Activated T-cell treated with anti-CD3 and anti-CD28 coated beads, Interleukin-2, amount 50 U/mL, for 72 hours (primary cell): ENCODE measurements around the gene AKAP13. TPM values are rescaled to one million over a fixed set of nuclear protein-coding genes. Genes with fewer than 3 reads are reported as not detected.
"Not testable (repeated sequence)": the region's sequence is repeated elsewhere in the genome, so short reads cannot be mapped to it uniquely, and the experiment has no call there.

Experiments used
- ATAC-seq, 2 donors: fragments of 150-1000 bp; cut with Tn5 transposase; replicated peaks in 1 of 2; 2 replicates each; pipeline ENCODE4 v1.10.0; 2021; ENCODE audit warnings: moderate library complexity in 2 of 2, mild to moderate bottlenecking in 1 of 2
- DNase-seq, 2 donors: peaks; one replicate each; pipeline ENCODE4 v3.0.0; 2021 to 2022; ENCODE audit warnings: mixed read lengths in 1 of 2
- H3K27ac Mint-ChIP-seq: one replicate; pipeline ENCODE4 v1.8.0; 2022; ENCODE audit warnings: mild to moderate bottlenecking, moderate library complexity, mixed read lengths
- H3K27me3 Mint-ChIP-seq: one replicate; pipeline ENCODE4 v1.8.0; 2022; ENCODE audit warnings: low read depth, mixed read lengths
- H3K36me3 Mint-ChIP-seq, 2 donors: one replicate each; pipeline ENCODE4 v1.8.0; 2022; ENCODE audit warnings: mixed read lengths in 2 of 2, mild to moderate bottlenecking in 1 of 2; ENCODE audit not compliant: insufficient read depth in 2 of 2
- H3K4me1 Mint-ChIP-seq: one replicate; pipeline ENCODE4 v1.8.0; 2022; ENCODE audit warnings: low read depth, mixed read lengths
- H3K4me3 Mint-ChIP-seq, 2 donors: one replicate each; pipeline ENCODE4 v1.8.0; 2022; ENCODE audit warnings: mild to moderate bottlenecking in 2 of 2, mixed read lengths in 2 of 2, moderate library complexity in 2 of 2
- H3K9me3 Mint-ChIP-seq, 2 donors: one replicate each; pipeline ENCODE4 v1.8.0; 2022; ENCODE audit warnings: mixed read lengths in 2 of 2
- total RNA-seq, 2 donors: library from RNA; stranded (reverse); gene quantifications; one replicate each; pipeline ENCODE4 v1.2.3, GENCODE V29; 2022

Gene AKAP13
- 100 to 1,000 TPM; 134 to 185 TPM for total RNA-seq

GRCh38 chr15:85380217-85380811 is at the start of gene AKAP13:
TSS of gene AKAP13 (plus strand) at chr15:85380603. CDS start at chr15:85485721, 105,118 bp downstream.
- Mint-ChIP-seq H3K9me3 (no peaks in the 10 kb centered on the region), H3K27me3 (peaks cover 6% of the 10 kb centered on the region), H3K36me3 (peaks cover 0 to 3% of the 10 kb centered on the region in 2 donors), H3K4me1 (peaks cover 59% of the 10 kb centered on the region), H3K27ac (peak within 1 kb of the TSS; percentile 90), H3K4me3 (peak within 1 kb of the TSS; percentile 96 to 98)
- ATAC-seq (peak; percentile 87), DNase-seq (peak; percentile 92 to 98)

GRCh38 chr15:85330901-85331588 is 49.4 kb upstream of the AKAP13 start:
- peak; percentile 80 to 84 for DNase-seq
- peaks cover 58% of the 10 kb centered on the region for H3K4me1 Mint-ChIP-seq
- peaks cover 0 to 3% of the 10 kb centered on the region in 2 donors for H3K9me3 Mint-ChIP-seq
- H3K36me3 Mint-ChIP-seq: peaks cover 0 to 4% of the 10 kb centered on the region in 2 donors
- H3K27me3 Mint-ChIP-seq: no peaks in the 10 kb centered on the region
- peak overlapping the region; percentile 84 for H3K27ac Mint-ChIP-seq
- peak; percentile 89 to 92 for ATAC-seq
- peak overlapping the region; percentile 93 to 95 for H3K4me3 Mint-ChIP-seq

GRCh38 chr15:85331655-85332285 is 48.6 kb upstream of the AKAP13 start:
- Mint-ChIP-seq H3K27ac (peak overlapping the region; percentile 84), H3K4me3 (peak overlapping the region; percentile 93 to 95), H3K4me1 (peaks cover 58% of the 10 kb centered on the region), H3K36me3 (peaks cover 0 to 4% of the 10 kb centered on the region in 2 donors), H3K9me3 (peaks cover 0 to 3% of the 10 kb centered on the region in 2 donors), H3K27me3 (no peaks in the 10 kb centered on the region)
- DNase-seq: no peak
- ATAC-seq: no peak

GRCh38 chr15:85333132-85333831 is 47.1 kb upstream of the AKAP13 start:
- H3K4me1 Mint-ChIP-seq: peaks cover 51% of the 10 kb centered on the region
- no peak for ATAC-seq
- H3K27me3 Mint-ChIP-seq: no peaks in the 10 kb centered on the region
- no peak for DNase-seq
- H3K27ac Mint-ChIP-seq: peak overlapping the region; percentile 12
- no peak overlapping the region for H3K4me3 Mint-ChIP-seq
- H3K9me3 Mint-ChIP-seq: peaks cover 0 to 3% of the 10 kb centered on the region in 2 donors
- H3K36me3 Mint-ChIP-seq: peaks cover 0 to 4% of the 10 kb centered on the region in 2 donors

- DNase-seq: no peak
- H3K9me3 Mint-ChIP-seq: peaks cover 0 to 3% of the 10 kb centered on the region in 2 donors
- H3K4me3 Mint-ChIP-seq: no peak overlapping the region
- peaks cover 43% of the 10 kb centered on the region for H3K4me1 Mint-ChIP-seq
- peaks cover 0 to 4% of the 10 kb centered on the region in 2 donors for H3K36me3 Mint-ChIP-seq
- no peaks in the 10 kb centered on the region for H3K27me3 Mint-ChIP-seq
- no peak for ATAC-seq
- no peak overlapping the region for H3K27ac Mint-ChIP-seq
Measured at GRCh38 chr15:85334241-85334640, 46.2 kb upstream of the AKAP13 start.

GRCh38 chr15:85335193-85335942 is 45.0 kb upstream of the AKAP13 start:
- Mint-ChIP-seq H3K27me3 (no peaks in the 10 kb centered on the region), H3K4me1 (peaks cover 31% of the 10 kb centered on the region), H3K36me3 (peaks cover 0 to 4% of the 10 kb centered on the region in 2 donors), H3K4me3 (no peak overlapping the region), H3K27ac (no peak overlapping the region), H3K9me3 (peaks cover 0 to 3% of the 10 kb centered on the region in 2 donors)
- no peak for DNase-seq
- no peak for ATAC-seq

GRCh38 chr15:85336880-85337279 is 43.5 kb upstream of the AKAP13 start:
- Mint-ChIP-seq H3K27me3 (no peaks in the 10 kb centered on the region), H3K4me3 (no peak overlapping the region), H3K27ac (no peak overlapping the region), H3K4me1 (peaks cover 16% of the 10 kb centered on the region), H3K9me3 (no peaks in the 10 kb centered on the region), H3K36me3 (no peaks in the 10 kb centered on the region)
- ATAC-seq (no peak), DNase-seq (no peak)

GRCh38 chr15:85337425-85338074 is 42.9 kb upstream of the AKAP13 start:
- no peaks in the 10 kb centered on the region for H3K27me3 Mint-ChIP-seq
- peaks cover 12% of the 10 kb centered on the region for H3K4me1 Mint-ChIP-seq
- no peak overlapping the region for H3K27ac Mint-ChIP-seq
- no peak for ATAC-seq
- no peaks in the 10 kb centered on the region for H3K9me3 Mint-ChIP-seq
- H3K4me3 Mint-ChIP-seq: no peak overlapping the region
- H3K36me3 Mint-ChIP-seq: no peaks in the 10 kb centered on the region
- DNase-seq: no peak

- no peaks in the 10 kb centered on the region for H3K9me3 Mint-ChIP-seq
- no peak overlapping the region for H3K4me3 Mint-ChIP-seq
- peaks cover 7% of the 10 kb centered on the region for H3K4me1 Mint-ChIP-seq
- no peak for DNase-seq
- ATAC-seq: no peak
- H3K36me3 Mint-ChIP-seq: no peaks in the 10 kb centered on the region
- no peak overlapping the region for H3K27ac Mint-ChIP-seq
- no peaks in the 10 kb centered on the region for H3K27me3 Mint-ChIP-seq
Measured at GRCh38 chr15:85340321-85340665, 40.1 kb upstream of the AKAP13 start.

GRCh38 chr15:85340852-85341251 is 39.6 kb upstream of the AKAP13 start:
- H3K4me3 Mint-ChIP-seq: no peak overlapping the region
- DNase-seq: no peak

GRCh38 chr15:85342163-85342562 is 38.2 kb upstream of the AKAP13 start:
- H3K4me3 Mint-ChIP-seq, ATAC-seq, H3K27ac Mint-ChIP-seq, DNase-seq, H3K36me3 Mint-ChIP-seq, H3K9me3 Mint-ChIP-seq, H3K27me3 Mint-ChIP-seq: not testable (repeated sequence)
- H3K4me1 Mint-ChIP-seq: peaks cover 15% of the 10 kb centered on the region

More at GRCh38 chr15:85340852-85341251, 39.6 kb upstream of the AKAP13 start:
- H3K4me1 Mint-ChIP-seq: peaks cover 7% of the 10 kb centered on the region
- no peak for ATAC-seq
- no peak overlapping the region for H3K27ac Mint-ChIP-seq
- H3K27me3 Mint-ChIP-seq: no peaks in the 10 kb centered on the region
- H3K36me3 Mint-ChIP-seq: no peaks in the 10 kb centered on the region
- no peaks in the 10 kb centered on the region for H3K9me3 Mint-ChIP-seq

GRCh38 chr15:85343443-85343842 is 37.0 kb upstream of the AKAP13 start:
- H3K27me3 Mint-ChIP-seq: not testable (repeated sequence)

More at GRCh38 chr15:85343443-85343842, 37.0 kb upstream of the AKAP13 start:
- ATAC-seq: peak in 1 of 2 donors; percentile 25
- DNase-seq, H3K9me3 Mint-ChIP-seq, H3K36me3 Mint-ChIP-seq, H3K27ac Mint-ChIP-seq, H3K4me3 Mint-ChIP-seq: not testable (repeated sequence)
- peaks cover 23% of the 10 kb centered on the region for H3K4me1 Mint-ChIP-seq
